WTC11 (cell line): ENCODE results near the gene CD40.

Source experiments
- ATF2 ChIP-seq: sonication (generic); formaldehyde crosslinking; IDR thresholded peaks from 2 replicates; pipeline ENCODE4 v1.8.1; 2022; ENCODE audit warnings: low read depth, missing genetic modification reagents, borderline replicate concordance
- CTCF ChIP-seq: fragments of 200-600 bp; IDR thresholded peaks from 2 replicates; pipeline ENCODE4 v1.8.0; 2022; ENCODE audit warnings: antibody characterized with exemption
- IRF2 ChIP-seq: sonication (generic); formaldehyde crosslinking; IDR thresholded peaks from 2 replicates; pipeline ENCODE4 v1.8.0; 2022; ENCODE audit warnings: low read depth, missing genetic modification reagents, borderline replicate concordance
- NR3C1 ChIP-seq: sonication (generic); formaldehyde crosslinking; conservative IDR thresholded peaks from 2 replicates; pipeline ENCODE4 v1.8.1; 2023; ENCODE audit warnings: low read depth, mild to moderate bottlenecking, missing genetic modification reagents
- TP53 ChIP-seq: sonication (generic); formaldehyde crosslinking; IDR thresholded peaks from 2 replicates; pipeline ENCODE4 v1.8.1; 2023; ENCODE audit warnings: mild to moderate bottlenecking, missing genetic modification reagents
- ZNF138 ChIP-seq: sonication (generic); formaldehyde crosslinking; conservative IDR thresholded peaks from 2 replicates; pipeline ENCODE4 v1.8.1; 2022; ENCODE audit warnings: mild to moderate bottlenecking, moderate library complexity, missing genetic modification reagents
- ZNF232 ChIP-seq: sonication (generic); formaldehyde crosslinking; IDR thresholded peaks from 2 replicates; pipeline ENCODE4 v1.8.0; 2022; ENCODE audit warnings: mild to moderate bottlenecking, missing genetic modification reagents
- ZNF317 ChIP-seq: sonication (generic); formaldehyde crosslinking; IDR thresholded peaks from 2 replicates; pipeline ENCODE4 v1.8.1; 2023; ENCODE audit warnings: low read depth, mild to moderate bottlenecking, moderate library complexity, missing genetic modification reagents, borderline replicate concordance
- ZNF423 ChIP-seq: fragments of 250-450 bp; sonication (Bioruptor Pico); IDR thresholded peaks from 2 replicates; pipeline ENCODE4 v2.1.2; 2022; ENCODE audit warnings: mild to moderate bottlenecking, moderate library complexity
- TF ChIP-seq, protein P1 (sequence below): sonication (generic); formaldehyde crosslinking; IDR thresholded peaks from 2 replicates; pipeline ENCODE4 v1.8.0; 2023; ENCODE audit warnings: missing genetic modification reagents, mild to moderate bottlenecking, borderline replicate concordance
- TF ChIP-seq, protein P2 (sequence below): sonication (generic); formaldehyde crosslinking; IDR thresholded peaks from 2 replicates; pipeline ENCODE4 v1.8.0; 2022; ENCODE audit warnings: mild to moderate bottlenecking, missing genetic modification reagents
- TF ChIP-seq, protein P3 (sequence below): sonication (generic); formaldehyde crosslinking; IDR thresholded peaks from 2 replicates; pipeline ENCODE4 v1.8.0; 2022; ENCODE audit warnings: mild to moderate bottlenecking, missing genetic modification reagents

- TF ChIP-seq CTCF (no peak), ATF2 (CRISPR knock-in tag) (no peak), IRF2 (CRISPR knock-in tag) (no peak), TP53 (CRISPR knock-in tag) (peak; percentile 34; the same call in 1 of the 2 replicates), NR3C1 (CRISPR knock-in tag) (no peak), ZNF232 (CRISPR knock-in tag) (no peak), ZNF138 (CRISPR knock-in tag) (no peak), ZNF317 (CRISPR knock-in tag) (no peak), ZNF423 (CRISPR knock-in tag) (no peak)
- TF ChIP-seq, protein P1, sequence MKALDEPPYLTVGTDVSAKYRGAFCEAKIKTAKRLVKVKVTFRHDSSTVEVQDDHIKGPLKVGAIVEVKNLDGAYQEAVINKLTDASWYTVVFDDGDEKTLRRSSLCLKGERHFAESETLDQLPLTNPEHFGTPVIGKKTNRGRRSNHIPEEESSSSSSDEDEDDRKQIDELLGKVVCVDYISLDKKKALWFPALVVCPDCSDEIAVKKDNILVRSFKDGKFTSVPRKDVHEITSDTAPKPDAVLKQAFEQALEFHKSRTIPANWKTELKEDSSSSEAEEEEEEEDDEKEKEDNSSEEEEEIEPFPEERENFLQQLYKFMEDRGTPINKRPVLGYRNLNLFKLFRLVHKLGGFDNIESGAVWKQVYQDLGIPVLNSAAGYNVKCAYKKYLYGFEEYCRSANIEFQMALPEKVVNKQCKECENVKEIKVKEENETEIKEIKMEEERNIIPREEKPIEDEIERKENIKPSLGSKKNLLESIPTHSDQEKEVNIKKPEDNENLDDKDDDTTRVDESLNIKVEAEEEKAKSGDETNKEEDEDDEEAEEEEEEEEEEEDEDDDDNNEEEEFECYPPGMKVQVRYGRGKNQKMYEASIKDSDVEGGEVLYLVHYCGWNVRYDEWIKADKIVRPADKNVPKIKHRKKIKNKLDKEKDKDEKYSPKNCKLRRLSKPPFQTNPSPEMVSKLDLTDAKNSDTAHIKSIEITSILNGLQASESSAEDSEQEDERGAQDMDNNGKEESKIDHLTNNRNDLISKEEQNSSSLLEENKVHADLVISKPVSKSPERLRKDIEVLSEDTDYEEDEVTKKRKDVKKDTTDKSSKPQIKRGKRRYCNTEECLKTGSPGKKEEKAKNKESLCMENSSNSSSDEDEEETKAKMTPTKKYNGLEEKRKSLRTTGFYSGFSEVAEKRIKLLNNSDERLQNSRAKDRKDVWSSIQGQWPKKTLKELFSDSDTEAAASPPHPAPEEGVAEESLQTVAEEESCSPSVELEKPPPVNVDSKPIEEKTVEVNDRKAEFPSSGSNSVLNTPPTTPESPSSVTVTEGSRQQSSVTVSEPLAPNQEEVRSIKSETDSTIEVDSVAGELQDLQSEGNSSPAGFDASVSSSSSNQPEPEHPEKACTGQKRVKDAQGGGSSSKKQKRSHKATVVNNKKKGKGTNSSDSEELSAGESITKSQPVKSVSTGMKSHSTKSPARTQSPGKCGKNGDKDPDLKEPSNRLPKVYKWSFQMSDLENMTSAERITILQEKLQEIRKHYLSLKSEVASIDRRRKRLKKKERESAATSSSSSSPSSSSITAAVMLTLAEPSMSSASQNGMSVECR (CRISPR knock-in tag): no peak
- TF ChIP-seq, protein P2, sequence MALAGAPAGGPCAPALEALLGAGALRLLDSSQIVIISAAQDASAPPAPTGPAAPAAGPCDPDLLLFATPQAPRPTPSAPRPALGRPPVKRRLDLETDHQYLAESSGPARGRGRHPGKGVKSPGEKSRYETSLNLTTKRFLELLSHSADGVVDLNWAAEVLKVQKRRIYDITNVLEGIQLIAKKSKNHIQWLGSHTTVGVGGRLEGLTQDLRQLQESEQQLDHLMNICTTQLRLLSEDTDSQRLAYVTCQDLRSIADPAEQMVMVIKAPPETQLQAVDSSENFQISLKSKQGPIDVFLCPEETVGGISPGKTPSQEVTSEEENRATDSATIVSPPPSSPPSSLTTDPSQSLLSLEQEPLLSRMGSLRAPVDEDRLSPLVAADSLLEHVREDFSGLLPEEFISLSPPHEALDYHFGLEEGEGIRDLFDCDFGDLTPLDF (CRISPR knock-in tag): no peak
- TF ChIP-seq, protein P3, sequence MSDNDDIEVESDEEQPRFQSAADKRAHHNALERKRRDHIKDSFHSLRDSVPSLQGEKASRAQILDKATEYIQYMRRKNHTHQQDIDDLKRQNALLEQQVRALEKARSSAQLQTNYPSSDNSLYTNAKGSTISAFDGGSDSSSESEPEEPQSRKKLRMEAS: no peak
These were observed 55.7 kb downstream of the CD40 start for GRCh38 chr20:46173652-46174468.
